Sciatic nerve (tissue), 1 donor: ENCODE results near the gene UQCC2. TPM values are rescaled to one million over a fixed set of nuclear protein-coding genes. Genes with fewer than 3 reads are reported as not detected.

Experiments used
- microRNA-seq: library from miRNA; unstranded; fragments of <30 nt; microRNA quantifications from one replicate; pipeline ENCODE4 v1.2.0, GENCODE V29; 2020
- total RNA-seq: library from RNA; stranded (reverse); fragmentation: NEBNext Ultra II Directional; extraction: Animal tissue kit (Norgen Biotek cat#: 25700); gene quantifications from one replicate; pipeline ENCODE4 v1.2.1, GENCODE V29; 2021
- donor health status: DM: no; HTN: no; CAD: no.

Gene UQCC2
- total RNA-seq, 1 donor from 2014 or later = 32.7 TPM

Small RNA genes lying within 50 kb of the gene (microRNA-seq; reads per million reads assigned to microRNA genes)
- gene MIR3934 = 1.8 reads per million

Other genes starting within 250 kb of the UQCC2 start
- gene BAK1, start 131.4 kb downstream of the UQCC2 start, total RNA-seq = 10.7 TPM
- gene ITPR3, start 90.4 kb downstream of the UQCC2 start, total RNA-seq = 88.6 TPM
- gene IP6K3, start 35.2 kb upstream of the UQCC2 start, total RNA-seq = 0.31 TPM
- gene LEMD2, start 77.4 kb upstream of the UQCC2 start, total RNA-seq = 55.2 TPM
- not detected for gene MLN, start 92.3 kb upstream of the UQCC2 start, total RNA-seq